SU-DHL-6 (cell line): ENCODE measurements around the gene EFCAB11.

Source experiments
- H2AFZ ChIP-seq: fragments of 200-600 bp; sonication (generic); 2 replicates; pipeline ENCODE4 v1.6.1; 2014; ENCODE audit warnings: low read depth, mild to moderate bottlenecking, moderate library complexity, mixed read lengths, antibody characterized with exemption, low read length; ENCODE audit not compliant: severe bottlenecking
- H3F3A ChIP-seq: fragments of 200-600 bp; shearing (Covaris generic); 2 replicates; pipeline ENCODE4 v1.6.0; 2016; ENCODE audit warnings: antibody characterized with exemption, mild to moderate bottlenecking; ENCODE audit not compliant: insufficient read depth
- H3K27ac ChIP-seq: fragments of 200-600 bp; sonication (generic); 2 replicates; pipeline ENCODE4 v1.5.1; 2016; ENCODE audit warnings: low read depth, mild to moderate bottlenecking, low read length, moderate library complexity, mixed read lengths
- H3K27me3 ChIP-seq: fragments of 200-600 bp; sonication (generic), shearing (Covaris generic); 2 replicates; pipeline ENCODE4 v1.6.0; 2014; ENCODE audit warnings: mild to moderate bottlenecking, low read length
- H3K36me3 ChIP-seq: fragments of 200-600 bp; sonication (generic); 2 replicates; pipeline ENCODE4 v1.6.1; 2014; ENCODE audit warnings: mild to moderate bottlenecking, low read length, mixed read lengths
- H3K4me2 ChIP-seq: fragments of 300-600, 200-600 bp; shearing (Covaris generic), sonication (generic); 2 replicates; pipeline ENCODE4 v1.6.0; 2014; ENCODE audit warnings: low read length, low read depth, mild to moderate bottlenecking; ENCODE audit not compliant: poor library complexity, severe bottlenecking
- H3K4me3 ChIP-seq: fragments of 200-600 bp; sonication (generic); 2 replicates; pipeline ENCODE4 v1.5.1; 2014; ENCODE audit warnings: antibody characterized with exemption, low read length, mild to moderate bottlenecking, mixed read lengths; ENCODE audit not compliant: insufficient read depth, poor library complexity, severe bottlenecking
- H3K79me2 ChIP-seq: fragments of 200-600 bp; sonication (generic); 2 replicates; pipeline ENCODE4 v1.6.1; 2014; ENCODE audit warnings: mild to moderate bottlenecking, low read length, moderate library complexity; ENCODE audit not compliant: insufficient read depth
- H3K9ac ChIP-seq: fragments of 200-600 bp; sonication (generic); 2 replicates; pipeline ENCODE4 v1.7.0; 2014; ENCODE audit warnings: mild to moderate bottlenecking, low read length
- H3K9me2 ChIP-seq: fragments of 200-600 bp; sonication (generic); replicated peaks from 2 replicates; pipeline ENCODE4 v1.6.1; 2014; ENCODE audit warnings: low read length; ENCODE audit not compliant: insufficient read depth
- H3K9me3 ChIP-seq: fragments of 200-600 bp; sonication (generic); 2 replicates; pipeline ENCODE4 v1.6.1; 2014; ENCODE audit warnings: low read length, mixed read lengths; ENCODE audit not compliant: insufficient read depth
- H4K20me1 ChIP-seq: fragments of 200-600 bp; sonication (generic); 2 replicates; pipeline ENCODE4 v1.6.1; 2014; ENCODE audit warnings: low read depth, mild to moderate bottlenecking, antibody characterized with exemption, low read length, moderate library complexity, mixed read lengths
- EZH2phosphoT487 ChIP-seq: fragments of 200-600 bp; sonication (generic), shearing (Covaris generic); conservative IDR thresholded peaks from 2 replicates; pipeline ENCODE4 v1.6.1; 2018; ENCODE audit warnings: mild to moderate bottlenecking, antibody characterized with exemption, low read length, moderate library complexity, mixed read lengths
- TF ChIP-seq, protein P1 (sequence below): fragments of 200-600 bp; sonication (generic); IDR thresholded peaks from one replicate; pipeline ENCODE4 v1.5.1; 2017; ENCODE audit warnings: antibody characterized with exemption, mild to moderate bottlenecking, low read length, moderate library complexity; ENCODE audit not compliant: insufficient read depth, poor library complexity, severe bottlenecking

Gene EFCAB11

DNA sequence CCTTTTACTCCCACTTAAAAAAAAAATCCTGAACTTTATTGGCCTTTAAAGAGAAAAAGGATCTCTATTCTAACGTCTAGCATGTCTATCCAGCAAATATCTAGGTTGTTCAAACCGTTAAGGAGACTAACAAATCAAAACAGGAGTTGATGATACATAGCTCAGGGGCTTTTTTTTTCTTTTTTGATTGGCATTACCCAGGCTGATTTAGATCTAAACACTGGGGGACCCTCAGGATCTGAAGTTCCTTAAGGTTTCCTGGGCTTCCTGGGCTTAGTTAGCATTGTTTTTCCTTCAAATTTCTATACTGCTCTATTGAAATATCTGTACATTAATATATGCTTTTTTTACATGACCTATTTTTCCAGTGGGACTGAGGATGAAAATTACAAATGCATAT is 42.3 kb downstream of the EFCAB11 start:
- TF ChIP-seq, protein P1, sequence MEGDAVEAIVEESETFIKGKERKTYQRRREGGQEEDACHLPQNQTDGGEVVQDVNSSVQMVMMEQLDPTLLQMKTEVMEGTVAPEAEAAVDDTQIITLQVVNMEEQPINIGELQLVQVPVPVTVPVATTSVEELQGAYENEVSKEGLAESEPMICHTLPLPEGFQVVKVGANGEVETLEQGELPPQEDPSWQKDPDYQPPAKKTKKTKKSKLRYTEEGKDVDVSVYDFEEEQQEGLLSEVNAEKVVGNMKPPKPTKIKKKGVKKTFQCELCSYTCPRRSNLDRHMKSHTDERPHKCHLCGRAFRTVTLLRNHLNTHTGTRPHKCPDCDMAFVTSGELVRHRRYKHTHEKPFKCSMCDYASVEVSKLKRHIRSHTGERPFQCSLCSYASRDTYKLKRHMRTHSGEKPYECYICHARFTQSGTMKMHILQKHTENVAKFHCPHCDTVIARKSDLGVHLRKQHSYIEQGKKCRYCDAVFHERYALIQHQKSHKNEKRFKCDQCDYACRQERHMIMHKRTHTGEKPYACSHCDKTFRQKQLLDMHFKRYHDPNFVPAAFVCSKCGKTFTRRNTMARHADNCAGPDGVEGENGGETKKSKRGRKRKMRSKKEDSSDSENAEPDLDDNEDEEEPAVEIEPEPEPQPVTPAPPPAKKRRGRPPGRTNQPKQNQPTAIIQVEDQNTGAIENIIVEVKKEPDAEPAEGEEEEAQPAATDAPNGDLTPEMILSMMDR: no peak
- TF ChIP-seq EZH2phosphoT487: no peak
- no peaks in the 10 kb centered on the region for H4K20me1 ChIP-seq
- no peaks in the 10 kb centered on the region for H3K79me2 ChIP-seq
- H3K9ac ChIP-seq: no peak overlapping the region
- no peak overlapping the region for H3K27ac ChIP-seq
- H3K36me3 ChIP-seq: no peaks in the 10 kb centered on the region
- H3K4me2 ChIP-seq: no peak overlapping the region
- no peak overlapping the region for H3K4me3 ChIP-seq
- H3F3A ChIP-seq: no peaks in the 10 kb centered on the region
- H3K27me3 ChIP-seq: no peaks in the 10 kb centered on the region
- no peaks in the 10 kb centered on the region for H3K9me3 ChIP-seq
- H3K9me2 ChIP-seq: no peaks in the 10 kb centered on the region
- H2AFZ ChIP-seq: no peak overlapping the region

DNA sequence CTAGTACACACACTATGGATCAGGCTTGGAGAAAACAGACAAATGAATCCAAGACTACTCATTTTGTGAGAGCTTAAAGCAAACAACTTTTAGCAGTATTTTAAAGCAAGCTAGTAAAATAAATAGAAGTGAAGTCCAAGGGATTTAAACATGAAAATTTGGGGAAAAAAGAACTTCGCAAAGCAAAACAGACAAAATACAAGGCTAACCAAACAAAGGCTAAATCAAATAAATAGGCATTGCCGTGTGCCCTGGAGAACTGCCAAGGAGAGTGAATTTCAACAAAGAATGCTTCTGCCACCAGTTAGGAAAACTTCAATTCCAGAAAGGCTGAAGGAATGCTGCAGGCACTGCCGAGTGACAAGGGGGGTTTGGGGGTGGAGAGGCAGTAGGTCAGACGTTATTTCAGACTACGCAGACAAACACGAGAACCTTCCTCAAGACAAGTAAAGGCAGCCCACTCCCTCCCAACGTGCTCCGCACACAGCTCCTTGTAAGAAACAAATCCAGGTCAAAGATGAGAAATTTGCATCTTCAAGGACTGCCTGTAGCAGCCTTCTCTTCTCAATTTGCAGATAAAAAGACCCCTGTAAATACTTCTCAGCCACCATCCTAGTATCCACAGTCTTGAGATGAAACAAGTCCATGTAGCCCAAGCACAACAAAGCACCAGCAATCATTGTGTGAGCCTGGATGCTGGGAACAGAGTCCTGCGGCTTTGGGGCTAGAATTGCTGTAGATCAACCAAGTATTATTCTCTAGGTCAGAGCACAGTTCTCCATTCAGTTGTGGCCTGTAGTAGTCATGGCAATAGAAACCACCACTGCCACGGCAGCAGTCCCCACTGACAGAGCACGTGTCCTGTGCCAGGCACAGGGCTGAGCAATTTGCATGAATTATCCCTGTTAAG is 43.3 kb downstream of the EFCAB11 start:
- Histone ChIP-seq H3K4me2 (no peak overlapping the region), H3K27ac (no peak overlapping the region), H3K9ac (no peak overlapping the region)

DNA sequence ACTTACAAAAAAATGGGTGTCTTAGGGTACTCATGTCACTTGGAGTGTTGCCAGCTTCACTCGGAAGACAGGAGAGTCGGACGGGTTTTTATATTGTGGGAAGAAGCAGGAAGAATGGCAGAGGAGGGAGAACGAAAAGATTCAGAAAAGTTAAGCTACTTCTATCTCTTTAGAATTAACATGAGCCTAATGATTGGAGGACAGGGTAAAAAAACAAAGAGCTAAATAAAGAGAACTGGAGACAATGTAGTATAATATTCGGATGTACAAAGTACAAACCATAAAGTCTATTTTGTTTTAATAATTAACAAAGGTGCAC is 43.9 kb downstream of the EFCAB11 start:
- H3K9me2 ChIP-seq: no peaks in the 10 kb centered on the region
- H4K20me1 ChIP-seq: no peaks in the 10 kb centered on the region
- H3K79me2 ChIP-seq: no peaks in the 10 kb centered on the region
- no peak overlapping the region for H3K27ac ChIP-seq
- H3F3A ChIP-seq: no peaks in the 10 kb centered on the region
- H3K36me3 ChIP-seq: no peaks in the 10 kb centered on the region
- no peak overlapping the region for H2AFZ ChIP-seq
- no peak overlapping the region for H3K4me2 ChIP-seq
- H3K4me3 ChIP-seq: no peak overlapping the region
- TF ChIP-seq EZH2phosphoT487: no peak
- TF ChIP-seq, protein P1: no peak
- H3K9me3 ChIP-seq: no peaks in the 10 kb centered on the region
- H3K9ac ChIP-seq: no peak overlapping the region
- H3K27me3 ChIP-seq: no peaks in the 10 kb centered on the region

More for the DNA sequence above, 43.3 kb downstream of the EFCAB11 start:
- H3K79me2 ChIP-seq: no peaks in the 10 kb centered on the region
- H2AFZ ChIP-seq: no peak overlapping the region
- H3K4me3 ChIP-seq: no peak overlapping the region
- no peaks in the 10 kb centered on the region for H3F3A ChIP-seq
- H3K27me3 ChIP-seq: no peaks in the 10 kb centered on the region
- H3K9me3 ChIP-seq: no peaks in the 10 kb centered on the region
- no peak for TF ChIP-seq EZH2phosphoT487
- TF ChIP-seq, protein P1: no peak
- no peaks in the 10 kb centered on the region for H3K36me3 ChIP-seq
- H3K9me2 ChIP-seq: no peaks in the 10 kb centered on the region
- no peaks in the 10 kb centered on the region for H4K20me1 ChIP-seq
